ENCODE data around the gene TMPRSS11E.
A peak's percentile ranks its signal among the peaks of the same experiment; 100 is the strongest.
"Not testable (repeated sequence)": the region's sequence is repeated elsewhere in the genome, so short reads cannot be mapped to it uniquely, and the experiment has no call there.

The TMPRSS11E gene

GRCh38 chr4:68490826-68491457 lies 43.7 kb downstream of the TMPRSS11E start:
- no peaks in the 10 kb centered on the region for H3K27me3 ChIP-seq (ENCODE audit: low read depth, low read length)
- H3K9me3 ChIP-seq (ENCODE audit: insufficient read depth, low read length), result no peaks in the 10 kb centered on the region
- no peaks in the 10 kb centered on the region for H3K36me3 ChIP-seq (replicated peaks; ENCODE audit: low read depth, low read length)
- TF ChIP-seq, protein P1, sequence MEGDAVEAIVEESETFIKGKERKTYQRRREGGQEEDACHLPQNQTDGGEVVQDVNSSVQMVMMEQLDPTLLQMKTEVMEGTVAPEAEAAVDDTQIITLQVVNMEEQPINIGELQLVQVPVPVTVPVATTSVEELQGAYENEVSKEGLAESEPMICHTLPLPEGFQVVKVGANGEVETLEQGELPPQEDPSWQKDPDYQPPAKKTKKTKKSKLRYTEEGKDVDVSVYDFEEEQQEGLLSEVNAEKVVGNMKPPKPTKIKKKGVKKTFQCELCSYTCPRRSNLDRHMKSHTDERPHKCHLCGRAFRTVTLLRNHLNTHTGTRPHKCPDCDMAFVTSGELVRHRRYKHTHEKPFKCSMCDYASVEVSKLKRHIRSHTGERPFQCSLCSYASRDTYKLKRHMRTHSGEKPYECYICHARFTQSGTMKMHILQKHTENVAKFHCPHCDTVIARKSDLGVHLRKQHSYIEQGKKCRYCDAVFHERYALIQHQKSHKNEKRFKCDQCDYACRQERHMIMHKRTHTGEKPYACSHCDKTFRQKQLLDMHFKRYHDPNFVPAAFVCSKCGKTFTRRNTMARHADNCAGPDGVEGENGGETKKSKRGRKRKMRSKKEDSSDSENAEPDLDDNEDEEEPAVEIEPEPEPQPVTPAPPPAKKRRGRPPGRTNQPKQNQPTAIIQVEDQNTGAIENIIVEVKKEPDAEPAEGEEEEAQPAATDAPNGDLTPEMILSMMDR (IDR thresholded peaks at IDR 0.05; ENCODE audit: low read depth, low read length), result no peak
- TF ChIP-seq EZH2phosphoT487 (IDR thresholded peaks at IDR 0.05; ENCODE audit: low read depth), result no peak
- no peaks in the 10 kb centered on the region for H4K20me1 ChIP-seq (ENCODE audit: insufficient read depth, low read length)
- peaks cover 8% of the 10 kb centered on the region for H3K4me1 ChIP-seq (ENCODE audit: low read length)
- no peak overlapping the region for H3K9ac ChIP-seq (ENCODE audit: low read length)
- H3K27ac ChIP-seq (ENCODE audit: low read length), result no peak overlapping the region
- no peak overlapping the region for H3K4me2 ChIP-seq (ENCODE audit: low read length)
- no peaks in the 10 kb centered on the region for H3K79me2 ChIP-seq (ENCODE audit: low read length)
- H3K4me3 ChIP-seq (ENCODE audit: low read length), result no peak overlapping the region
- H2AFZ ChIP-seq (ENCODE audit: low read depth, low read length), result no peak overlapping the region

DNA sequence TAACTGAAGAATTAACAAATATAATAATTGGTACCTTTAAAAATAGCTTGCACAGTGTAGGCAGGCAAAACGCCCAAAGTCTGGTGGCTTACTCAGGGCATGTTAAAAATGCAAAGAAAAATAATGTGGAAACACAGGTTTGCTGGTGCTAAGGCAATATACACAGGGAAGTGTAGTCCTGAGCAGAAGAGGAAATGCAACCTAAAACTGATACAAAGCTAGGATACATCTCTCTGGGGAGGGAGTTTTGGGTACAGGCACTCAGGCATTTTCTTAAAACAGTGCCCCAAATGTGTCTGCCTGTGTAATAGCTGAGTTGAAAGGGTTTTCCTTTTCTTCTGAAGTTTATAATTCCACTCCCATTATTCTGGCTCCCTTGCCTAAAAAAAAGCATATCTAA lies 47.4 kb downstream of the TMPRSS11E start:
- H3K4me1 ChIP-seq (ENCODE audit: low read length), result peaks cover 8% of the 10 kb centered on the region
- no peaks in the 10 kb centered on the region for H3K79me2 ChIP-seq (ENCODE audit: low read length)
- no peaks in the 10 kb centered on the region for H3K36me3 ChIP-seq (replicated peaks; ENCODE audit: low read depth, low read length)
- no peaks in the 10 kb centered on the region for H3K27me3 ChIP-seq (ENCODE audit: low read depth, low read length)
- TF ChIP-seq, protein P1 (IDR thresholded peaks at IDR 0.05; ENCODE audit: low read depth, low read length), result no peak
- no peak for TF ChIP-seq EZH2phosphoT487 (IDR thresholded peaks at IDR 0.05; ENCODE audit: low read depth)
- no peak overlapping the region for H3K4me2 ChIP-seq (ENCODE audit: low read length)
- H3K4me3 ChIP-seq (ENCODE audit: low read length), result no peak overlapping the region
- no peaks in the 10 kb centered on the region for H4K20me1 ChIP-seq (ENCODE audit: insufficient read depth, low read length)
- H2AFZ ChIP-seq (ENCODE audit: low read depth, low read length), result no peak overlapping the region
- H3K9me3 ChIP-seq (ENCODE audit: insufficient read depth, low read length), result no peaks in the 10 kb centered on the region
- no peak overlapping the region for H3K9ac ChIP-seq (ENCODE audit: low read length)
- no peak overlapping the region for H3K27ac ChIP-seq (ENCODE audit: low read length)

DNA sequence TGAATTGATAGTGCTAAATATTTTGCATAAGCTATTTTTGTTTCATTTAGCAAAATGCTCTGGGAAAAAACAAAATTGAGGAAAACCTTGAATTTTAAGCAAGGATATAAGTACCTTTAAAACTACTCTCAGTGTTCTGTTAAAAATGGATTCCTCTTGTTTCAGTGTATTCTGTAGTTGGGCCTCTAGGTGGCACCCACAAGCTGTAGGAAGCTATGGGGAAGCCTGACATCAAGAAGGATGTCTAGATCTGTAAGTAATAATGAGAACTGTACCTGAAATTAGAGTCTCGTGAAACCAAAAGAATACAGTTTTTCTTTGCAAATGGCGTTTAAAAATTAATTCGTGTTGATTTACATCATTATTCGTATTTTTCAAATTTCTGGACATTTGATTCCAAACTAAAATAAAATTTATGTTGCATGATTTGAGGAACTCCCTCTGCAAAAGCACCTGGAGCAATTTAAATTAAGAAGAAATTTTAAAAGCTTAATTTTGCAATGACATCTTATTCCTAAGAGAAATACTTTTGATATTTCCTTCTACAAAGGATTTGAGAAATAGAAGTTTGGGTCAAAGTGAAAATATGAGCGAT lies 51.2 kb downstream of the TMPRSS11E start:
- Histone ChIP-seq H3K4me2 (ENCODE audit: low read length) (peak overlapping the region; percentile 56), H3K36me3 (replicated peaks; ENCODE audit: low read depth, low read length) (no peaks in the 10 kb centered on the region), H4K20me1 (ENCODE audit: insufficient read depth, low read length) (no peaks in the 10 kb centered on the region)

GRCh38 chr4:68499021-68499420 lies 51.8 kb downstream of the TMPRSS11E start:
- Histone ChIP-seq H4K20me1 (ENCODE audit: insufficient read depth, low read length) (no peaks in the 10 kb centered on the region), H3K27ac (ENCODE audit: low read length) (no peak overlapping the region)

More for the DNA sequence above, 51.2 kb downstream of the TMPRSS11E start:
- Histone ChIP-seq H3K9me3 (ENCODE audit: insufficient read depth, low read length) (no peaks in the 10 kb centered on the region), H3K27ac (ENCODE audit: low read length) (no peak overlapping the region), H3K4me3 (ENCODE audit: low read length) (peak overlapping the region; percentile 57), H3K79me2 (ENCODE audit: low read length) (no peaks in the 10 kb centered on the region), H2AFZ (ENCODE audit: low read depth, low read length) (0 out of 2 replicates have a peak overlapping the region, but pooled peaks have one; percentile 38), H3K27me3 (ENCODE audit: low read depth, low read length) (no peaks in the 10 kb centered on the region), H3K9ac (ENCODE audit: low read length) (no peak overlapping the region), H3K4me1 (ENCODE audit: low read length) (peaks cover 8% of the 10 kb centered on the region)
- TF ChIP-seq, protein P1 (IDR thresholded peaks at IDR 0.05; ENCODE audit: low read depth, low read length), result peak; percentile 95
- TF ChIP-seq EZH2phosphoT487 (IDR thresholded peaks at IDR 0.05; ENCODE audit: low read depth), result no peak

DNA sequence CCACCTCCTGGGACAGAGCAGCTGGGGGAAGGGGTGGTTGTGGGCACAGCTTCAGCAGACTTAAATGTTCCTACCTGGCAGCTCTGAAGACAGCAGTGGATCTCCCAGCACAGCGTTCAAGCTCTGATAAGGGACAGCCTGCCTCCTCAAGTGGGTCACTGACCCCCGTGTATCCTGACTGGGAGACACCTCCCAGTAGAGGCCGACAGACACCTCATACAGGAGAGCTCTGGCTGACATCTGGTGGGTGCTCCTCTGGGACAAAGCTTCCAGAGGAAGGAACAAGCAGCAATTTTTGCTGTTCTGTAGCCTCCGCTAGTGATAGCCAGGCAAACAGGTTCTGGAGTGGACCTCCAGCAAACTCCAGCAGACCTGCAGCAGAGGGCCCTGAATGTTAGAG lies 56.2 kb downstream of the TMPRSS11E start:
- H3K4me3 ChIP-seq (ENCODE audit: low read length); H2AFZ ChIP-seq (ENCODE audit: low read depth, low read length): not testable (repeated sequence)

More at GRCh38 chr4:68499021-68499420, 51.8 kb downstream of the TMPRSS11E start:
- H3K36me3 ChIP-seq (replicated peaks; ENCODE audit: low read depth, low read length), result no peaks in the 10 kb centered on the region
- 0 out of 2 replicates have a peak overlapping the region, but pooled peaks have one; percentile 2 for H2AFZ ChIP-seq (ENCODE audit: low read depth, low read length)
- no peak for TF ChIP-seq EZH2phosphoT487 (IDR thresholded peaks at IDR 0.05; ENCODE audit: low read depth)
- TF ChIP-seq, protein P1 (IDR thresholded peaks at IDR 0.05; ENCODE audit: low read depth, low read length), result no peak
- no peaks in the 10 kb centered on the region for H3K79me2 ChIP-seq (ENCODE audit: low read length)
- peak overlapping the region; percentile 56 for H3K4me2 ChIP-seq (ENCODE audit: low read length)
- no peaks in the 10 kb centered on the region for H3K9me3 ChIP-seq (ENCODE audit: insufficient read depth, low read length)
- H3K9ac ChIP-seq (ENCODE audit: low read length), result no peak overlapping the region
- H3K27me3 ChIP-seq (ENCODE audit: low read depth, low read length), result no peaks in the 10 kb centered on the region
- peaks cover 8% of the 10 kb centered on the region for H3K4me1 ChIP-seq (ENCODE audit: low read length)
- H3K4me3 ChIP-seq (ENCODE audit: low read length), result peak overlapping the region; percentile 57

DNA sequence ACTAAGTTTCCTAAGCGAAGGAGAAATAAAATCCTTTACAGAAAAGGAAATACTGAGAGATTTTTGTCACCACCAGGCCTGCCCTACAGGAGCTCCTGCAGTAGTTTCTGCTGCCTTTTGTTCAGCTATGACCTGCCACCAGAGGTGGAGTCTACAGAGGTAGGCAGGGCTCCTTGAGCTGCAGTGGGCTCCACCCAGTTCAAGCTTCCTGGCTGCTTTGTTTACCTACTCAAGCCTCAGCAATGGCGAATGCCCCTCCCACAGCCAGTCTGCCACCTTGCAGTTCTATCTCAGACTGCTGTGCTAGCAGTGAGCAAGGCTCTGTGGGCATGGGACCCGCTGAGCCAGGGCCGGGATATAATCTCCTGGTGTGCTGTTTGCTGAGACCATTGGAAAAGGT lies 57.6 kb downstream of the TMPRSS11E start:
- not testable (repeated sequence) for H3K27me3 ChIP-seq (ENCODE audit: low read depth, low read length); H3K4me2 ChIP-seq (ENCODE audit: low read length); H3K4me1 ChIP-seq (ENCODE audit: low read length); H3K36me3 ChIP-seq (replicated peaks; ENCODE audit: low read depth, low read length); H2AFZ ChIP-seq (ENCODE audit: low read depth, low read length); H4K20me1 ChIP-seq (ENCODE audit: insufficient read depth, low read length); H3K27ac ChIP-seq (ENCODE audit: low read length); H3K79me2 ChIP-seq (ENCODE audit: low read length); H3K9me3 ChIP-seq (ENCODE audit: insufficient read depth, low read length); H3K4me3 ChIP-seq (ENCODE audit: low read length); H3K9ac ChIP-seq (ENCODE audit: low read length)

More for the DNA sequence above, 56.2 kb downstream of the TMPRSS11E start:
- H3K4me2 ChIP-seq (ENCODE audit: low read length); H3K9me3 ChIP-seq (ENCODE audit: insufficient read depth, low read length); H3K9ac ChIP-seq (ENCODE audit: low read length); H3K79me2 ChIP-seq (ENCODE audit: low read length); H3K4me1 ChIP-seq (ENCODE audit: low read length); H3K27me3 ChIP-seq (ENCODE audit: low read depth, low read length); H3K27ac ChIP-seq (ENCODE audit: low read length); H4K20me1 ChIP-seq (ENCODE audit: insufficient read depth, low read length); H3K36me3 ChIP-seq (replicated peaks; ENCODE audit: low read depth, low read length): not testable (repeated sequence)
